GM12878 (cell line): ENCODE measurements around the gene PCK2. TPM values are rescaled to one million over a fixed set of nuclear protein-coding genes. Genes with fewer than 3 reads are reported as not detected.

Experiments
- CBX3 ChIP-seq: fragments of 200-600 bp; sonication (generic); IDR thresholded peaks from 2 replicates; pipeline ENCODE4 v1.6.1; 2016; ENCODE audit warnings: low read depth, borderline replicate concordance
- CHD1 ChIP-seq: IDR thresholded peaks from 2 replicates; pipeline ENCODE4 v1.6.1; 2012; ENCODE audit warnings: low read depth, low read length, improper control_type of control experiment
- CREM ChIP-seq: IDR thresholded peaks from 2 replicates; pipeline ENCODE4 v1.6.1; 2014; ENCODE audit warnings: antibody characterized with exemption, low read depth
- GATAD2B ChIP-seq: fragments of 450-650 bp; conservative IDR thresholded peaks from 2 replicates; pipeline ENCODE4 v1.6.1; 2017; ENCODE audit warnings: low read depth, mild to moderate bottlenecking, moderate library complexity
- MEF2A ChIP-seq: IDR thresholded peaks from 2 replicates; pipeline ENCODE4 v1.6.1; 2011; ENCODE audit warnings: low read depth, mild to moderate bottlenecking, low read length, moderate library complexity; ENCODE audit not compliant: insufficient read depth
- MLLT1 ChIP-seq: fragments of 450-650 bp; IDR thresholded peaks from 2 replicates; pipeline ENCODE4 v1.6.1; 2016; ENCODE audit warnings: mild to moderate bottlenecking
- PAX5 ChIP-seq: IDR thresholded peaks from 2 replicates; pipeline ENCODE4 v1.6.1; 2011; ENCODE audit warnings: low read depth, low read length, borderline replicate concordance
- PKNOX1 ChIP-seq: fragments of 450-650 bp; IDR thresholded peaks from 2 replicates; pipeline ENCODE4 v1.6.1; 2016; ENCODE audit warnings: mild to moderate bottlenecking
- POLR2AphosphoS2 ChIP-seq: IDR thresholded peaks from 2 replicates; pipeline ENCODE4 v1.6.1; 2011; ENCODE audit warnings: low read depth, mild to moderate bottlenecking, low read length, improper control_type of control experiment, moderate library complexity
- RFX5 ChIP-seq: IDR thresholded peaks from 2 replicates; pipeline ENCODE4 v1.6.1; 2011; ENCODE audit warnings: low read depth, low read length, improper control_type of control experiment
- polyA plus RNA-seq, 11 experiments: library from polyadenylated mRNA; depleted of rRNA in 4 of 11; unstranded in 6 of 11; stranded (reverse) in 5 of 11; fragments of >200 nt; fragmentation: Nextera tagmentation in 4 of 11; fragmentation: Illumina TruSeq in 1 of 11; extraction: Ambion mirVana in 4 of 11; extraction: Trizol in 1 of 11; gene quantifications; 1 replicate in 1 of 11; 2 replicates in 10 of 11; pipeline versions ENCODE4 v1.2.1 to v1.2.3, GENCODE V29; 2011 to 2016; ENCODE audit warnings: inconsistent platforms in 2 of 11, missing spikeins in 2 of 11, low read depth in 1 of 11
- total RNA-seq, 4 experiments: library from RNA; depleted of rRNA in 3 of 4; stranded (reverse); fragments of >200 nt in 3 of 4; fragmentation: Illumina TruSeq in 1 of 4; extraction: Trizol in 1 of 4; gene quantifications; 2 replicates each; pipeline versions ENCODE4 v1.2.1 to v1.2.3, GENCODE V29; 2013 to 2021
- TF ChIP-seq, protein P1 (sequence below): fragments of 450-650 bp; IDR thresholded peaks from 2 replicates; pipeline ENCODE4 v1.6.1; 2017; ENCODE audit warnings: antibody characterized with exemption, mild to moderate bottlenecking, moderate library complexity

Gene PCK2
- total and polyA plus RNA-seq, 10 of the 15 experiments (the other 5 are each of a cell fraction or from before 2014, with no cell fraction given), result 6.6 to 110 (median 44.6) TPM

- TF ChIP-seq GATAD2B, result no peak
- TF ChIP-seq PKNOX1, result no peak
- no peak for TF ChIP-seq CREM
- no peak for TF ChIP-seq MEF2A
- TF ChIP-seq MLLT1, result no peak
- no peak for TF ChIP-seq RFX5
- TF ChIP-seq CHD1, result no peak
- TF ChIP-seq, protein P1, sequence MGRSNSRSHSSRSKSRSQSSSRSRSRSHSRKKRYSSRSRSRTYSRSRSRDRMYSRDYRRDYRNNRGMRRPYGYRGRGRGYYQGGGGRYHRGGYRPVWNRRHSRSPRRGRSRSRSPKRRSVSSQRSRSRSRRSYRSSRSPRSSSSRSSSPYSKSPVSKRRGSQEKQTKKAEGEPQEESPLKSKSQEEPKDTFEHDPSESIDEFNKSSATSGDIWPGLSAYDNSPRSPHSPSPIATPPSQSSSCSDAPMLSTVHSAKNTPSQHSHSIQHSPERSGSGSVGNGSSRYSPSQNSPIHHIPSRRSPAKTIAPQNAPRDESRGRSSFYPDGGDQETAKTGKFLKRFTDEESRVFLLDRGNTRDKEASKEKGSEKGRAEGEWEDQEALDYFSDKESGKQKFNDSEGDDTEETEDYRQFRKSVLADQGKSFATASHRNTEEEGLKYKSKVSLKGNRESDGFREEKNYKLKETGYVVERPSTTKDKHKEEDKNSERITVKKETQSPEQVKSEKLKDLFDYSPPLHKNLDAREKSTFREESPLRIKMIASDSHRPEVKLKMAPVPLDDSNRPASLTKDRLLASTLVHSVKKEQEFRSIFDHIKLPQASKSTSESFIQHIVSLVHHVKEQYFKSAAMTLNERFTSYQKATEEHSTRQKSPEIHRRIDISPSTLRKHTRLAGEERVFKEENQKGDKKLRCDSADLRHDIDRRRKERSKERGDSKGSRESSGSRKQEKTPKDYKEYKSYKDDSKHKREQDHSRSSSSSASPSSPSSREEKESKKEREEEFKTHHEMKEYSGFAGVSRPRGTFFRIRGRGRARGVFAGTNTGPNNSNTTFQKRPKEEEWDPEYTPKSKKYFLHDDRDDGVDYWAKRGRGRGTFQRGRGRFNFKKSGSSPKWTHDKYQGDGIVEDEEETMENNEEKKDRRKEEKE, result no peak
- TF ChIP-seq CBX3, result no peak
- no peak for TF ChIP-seq PAX5
- TF ChIP-seq POLR2AphosphoS2, result no peak
Measured at GRCh38 chr14:24098927-24099813, 5.1 kb downstream of the PCK2 start (continued).
